ENCODE data around the gene MAD1L1. TPM values are rescaled to one million over a fixed set of nuclear protein-coding genes. Genes with fewer than 3 reads are reported as not detected.

MAD1L1 gene
- total RNA-seq, 4 donors from 2014 or later: 21.0 to 49.7 (median 29.8) TPM

- no peak for TF ChIP-seq CTCF (IDR thresholded peaks at IDR 0.05; ENCODE audit: low read depth)
These were observed 257.6 kb downstream of the MAD1L1 start for GRCh38 chr7:1975179-1975578.

DNA sequence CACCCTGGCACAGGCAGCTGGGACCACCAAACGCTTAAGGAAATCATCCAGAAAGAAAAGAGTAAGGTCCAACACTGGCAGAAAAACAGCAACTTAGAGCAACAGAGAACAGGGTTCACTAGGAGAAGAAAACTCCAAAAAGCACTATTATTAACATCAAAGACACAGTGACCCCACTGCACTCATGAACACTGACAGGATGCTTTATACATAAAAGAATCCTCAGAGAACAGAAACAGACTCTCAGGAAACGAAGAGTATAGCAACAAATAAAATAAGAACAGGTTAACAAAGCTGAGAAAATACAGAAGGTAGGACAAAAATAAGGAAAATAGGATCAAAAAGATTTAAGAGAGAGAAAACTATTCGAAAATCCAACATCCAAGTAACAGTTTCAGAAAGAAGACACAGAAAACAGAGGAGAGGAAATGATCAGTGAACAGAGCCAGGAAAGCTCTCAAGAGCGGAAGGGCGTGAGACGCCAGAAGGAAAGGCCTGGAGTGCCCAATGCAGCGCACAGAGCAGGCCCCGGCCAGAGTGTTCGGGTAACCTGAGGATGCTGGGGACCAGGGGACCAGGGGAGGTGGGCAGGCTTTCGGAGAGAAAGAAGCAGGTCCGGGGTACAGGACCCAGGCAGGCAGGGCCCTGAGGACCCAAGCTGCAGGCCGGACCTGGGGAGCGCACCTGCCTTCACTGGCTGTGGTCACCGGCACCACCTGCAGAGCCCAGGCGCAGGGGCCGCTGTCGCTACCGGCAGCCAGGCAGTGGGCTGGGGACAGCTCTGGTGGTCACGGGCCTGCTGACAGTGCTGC is 258.2 kb downstream of the MAD1L1 start:
- TF ChIP-seq CTCF (IDR thresholded peaks at IDR 0.05; ENCODE audit: low read depth): no peak

DNA sequence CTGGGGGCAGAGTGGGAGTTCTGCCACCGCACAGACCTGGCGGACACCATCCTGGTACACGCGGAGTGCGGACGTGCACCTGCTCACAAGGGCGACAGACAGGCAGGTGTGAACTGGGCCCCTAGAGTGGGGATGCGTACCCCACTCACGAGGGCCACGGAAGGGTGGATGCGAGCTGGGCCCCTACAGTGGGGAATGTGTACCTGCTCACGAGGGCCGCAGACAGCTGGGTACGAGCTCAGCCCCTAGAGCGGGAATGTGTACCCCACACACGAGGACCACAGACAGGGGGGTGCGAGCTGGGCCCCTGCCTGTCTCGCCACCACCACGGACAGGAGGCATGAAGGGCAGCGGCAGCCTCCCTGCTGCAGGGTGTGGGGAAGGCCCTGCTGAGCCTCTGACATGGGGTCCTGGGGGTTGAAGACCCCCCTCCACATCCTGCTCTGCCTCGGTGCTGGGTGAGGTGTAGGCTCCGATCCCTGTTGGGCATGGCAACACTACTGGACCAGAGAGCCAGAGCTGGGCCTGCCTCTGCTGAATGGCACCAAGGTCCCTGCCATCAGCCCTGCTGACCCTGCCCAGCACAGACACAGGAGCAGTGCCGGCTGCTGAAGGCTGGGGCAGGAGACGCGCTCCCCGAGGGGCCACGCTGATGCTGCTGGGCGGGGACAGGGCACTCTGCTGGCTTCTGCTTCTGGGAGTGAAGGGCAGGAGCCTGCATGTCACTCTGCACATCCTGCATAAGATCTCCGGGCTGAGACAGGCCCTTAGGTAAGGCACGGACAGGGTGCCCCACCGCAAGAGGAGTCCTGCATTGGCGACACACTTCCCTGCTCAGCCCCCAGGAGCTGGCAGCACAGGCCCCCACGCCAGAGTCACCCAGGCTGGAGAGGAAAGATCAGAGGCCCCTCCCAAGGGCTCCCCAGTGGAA is 259.2 kb downstream of the MAD1L1 start:
- TF ChIP-seq CTCF (IDR thresholded peaks at IDR 0.05; ENCODE audit: low read depth): no peak

DNA sequence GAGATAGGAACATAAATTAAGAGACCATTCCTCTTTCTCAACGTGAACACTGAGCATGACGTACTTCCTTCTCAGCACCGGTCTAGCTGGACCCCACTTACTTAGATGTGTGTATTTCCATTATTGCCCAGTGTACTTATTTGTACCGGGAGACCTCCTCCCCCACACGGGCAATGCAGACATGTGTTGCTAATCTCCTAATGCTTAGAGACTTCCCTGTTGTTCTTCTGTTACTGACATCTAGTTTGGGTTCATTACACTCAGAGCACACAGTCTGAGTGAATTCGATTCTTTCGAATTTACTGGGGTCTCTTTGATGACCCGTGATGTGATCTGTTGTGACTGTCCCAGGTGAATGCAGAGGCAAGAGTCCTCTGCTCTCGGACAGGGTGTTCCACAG is 260.0 kb downstream of the MAD1L1 start:
- no peak for TF ChIP-seq CTCF (IDR thresholded peaks at IDR 0.05; ENCODE audit: low read depth)

DNA sequence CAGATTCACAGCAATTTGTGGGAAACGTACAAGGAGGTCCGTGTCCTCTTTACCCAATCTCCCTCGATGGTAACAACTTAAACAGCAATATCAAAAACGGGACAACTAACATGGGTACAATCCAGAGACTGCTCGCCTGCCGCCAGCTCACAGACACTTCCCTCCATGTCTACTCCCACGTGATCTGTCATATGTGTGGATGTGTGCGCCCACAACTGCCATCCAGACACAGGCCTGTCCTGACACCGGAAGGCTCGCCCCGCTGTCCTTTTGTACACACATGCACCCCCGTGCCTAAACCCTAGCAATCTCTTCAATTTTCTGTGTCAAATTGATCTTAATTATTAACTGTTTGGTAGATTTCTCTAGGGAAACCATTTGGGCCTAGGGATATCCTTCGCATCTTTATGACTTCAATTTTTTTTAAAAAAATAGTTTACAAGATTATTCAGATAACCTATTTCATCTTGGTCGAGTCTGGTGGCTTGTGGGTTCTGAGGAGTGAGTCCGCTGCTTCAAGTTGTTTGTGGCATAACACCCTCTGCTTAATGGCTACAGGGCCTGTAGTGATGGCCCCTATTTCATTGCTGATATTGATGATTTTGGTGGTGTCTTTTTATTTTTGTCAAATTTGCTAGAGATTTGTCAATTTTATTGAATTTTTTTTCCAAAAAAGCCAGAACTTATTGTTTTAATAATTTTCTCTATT is 260.6 kb downstream of the MAD1L1 start:
- TF ChIP-seq CTCF (IDR thresholded peaks at IDR 0.05; ENCODE audit: low read depth): no peak

DNA sequence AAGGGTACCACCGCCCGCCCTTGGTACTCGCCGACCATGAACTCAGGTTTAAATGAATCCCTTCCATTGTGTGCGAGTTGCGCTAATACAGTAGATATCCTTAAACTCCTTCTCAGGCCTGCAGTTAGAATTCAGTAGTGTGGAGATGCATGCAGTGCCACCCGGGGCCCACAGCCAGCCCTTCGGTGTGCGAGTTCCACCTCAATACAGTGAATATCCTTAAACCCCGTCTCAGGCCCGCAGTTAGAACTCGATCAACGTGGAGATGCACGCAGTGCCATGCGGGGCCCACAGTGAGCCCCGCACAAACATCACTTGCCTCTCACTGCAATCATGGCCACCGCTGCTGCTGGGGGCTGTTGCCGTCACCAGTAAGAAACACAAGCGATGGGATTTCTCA is 261.9 kb downstream of the MAD1L1 start:
- no peak for TF ChIP-seq CTCF (IDR thresholded peaks at IDR 0.05; ENCODE audit: low read depth)
